Ovary (tissue), 9 donors: ENCODE results near the gene PPP6R2. TPM values are rescaled to one million over a fixed set of nuclear protein-coding genes. Genes with fewer than 3 reads are reported as not detected.

Experiments
- DNase-seq, 5 donors: peaks; one replicate each; pipeline ENCODE4 v3.0.0-alpha.2; 2019 to 2020
- H3K27ac ChIP-seq, 2 donors: fragments of 200-600 bp; one replicate each; pipeline versions ENCODE4 v1.5.1 to v1.8.0; 2019 to 2022
- H3K27me3 ChIP-seq: fragments of 200-600 bp; one replicate; pipeline ENCODE4 v1.8.0; 2022
- H3K36me3 ChIP-seq: fragments of 200-600 bp; sonication (generic); one replicate; pipeline ENCODE4 v1.5.1; 2019
- H3K4me1 ChIP-seq: one replicate; pipeline ENCODE4 v1.8.1; 2013; ENCODE audit warnings: mild to moderate bottlenecking, moderate library complexity; ENCODE audit not compliant: insufficient read depth
- H3K4me3 ChIP-seq: fragments of 200-600 bp; sonication (generic); one replicate; pipeline ENCODE4 v1.5.1; 2017
- H3K9me3 ChIP-seq, 2 donors: fragments of 200-600 bp in 1 of 2; sonication (generic) in 1 of 2; one replicate each; pipeline versions ENCODE4 v1.5.1 to v1.8.1; 2013 to 2019; ENCODE audit warnings: mild to moderate bottlenecking in 1 of 2, moderate library complexity in 1 of 2
- CTCF ChIP-seq, 3 donors: fragments of 450-650 bp in 2 of 3; fragments of 200-600 bp in 1 of 3; IDR thresholded peaks; one replicate each; pipeline versions ENCODE4 v1.5.1 to v1.8.0; 2016 to 2022; ENCODE audit warnings: antibody characterized with exemption in 3 of 3, mild to moderate bottlenecking in 1 of 3
- EP300 ChIP-seq: sonication (generic); formaldehyde crosslinking; IDR thresholded peaks from one replicate; pipeline ENCODE4 v1.6.1; 2017; ENCODE audit warnings: antibody characterized with exemption
- POLR2A ChIP-seq: fragments of 450-650 bp; IDR thresholded peaks from one replicate; pipeline ENCODE4 v1.6.1; 2017; ENCODE audit warnings: antibody characterized with exemption, mild to moderate bottlenecking, moderate library complexity
- WGBS, 3 donors: extraction: QIAGEN DNeasy Blood & Tissue Kit in 1 of 3; methylation state at CpG; one replicate each; pipeline versions ENCODE4 v1.1.5 to v1.1.7; 2013 to 2017; 5-methylcytosine and 5-hydroxymethylcytosine counted together
- intact Hi-C, 4 donors: fragments of 100-400 bp; cut with DNase I; formaldehyde crosslinking; loops; one replicate each; pipeline versions ENCODE4 v1.11.0 to v1.15.1; 2022 to 2023
- polyA plus RNA-seq, 2 donors: library from polyadenylated mRNA; stranded (reverse); fragments of 200-250 nt in 1 of 2; fragments of 350-450 nt in 1 of 2; fragmentation: Illumina TruSeq in 1 of 2; extraction: RNeasy Lipid Tissue Mini Kit (QIAGEN cat#74804) in 1 of 2; gene quantifications; one replicate each; pipeline ENCODE4 v1.2.3, GENCODE V29; 2013 to 2014
- total RNA-seq, 7 donors: library from RNA; depleted of rRNA in 2 of 7; stranded (reverse); fragments of >200 nt in 2 of 7; fragmentation: NEBNext Ultra II Directional in 3 of 7; extraction: Animal tissue kit (Norgen Biotek cat#: 25700) in 3 of 7; gene quantifications; one replicate each; pipeline versions ENCODE4 v1.1.0 to v1.2.4, GENCODE V29; 2016 to 2023
- donor health status: DM: no; HTN: no; CAD: no; lungs with moderate emphysema.
- donor health status: DM: no; HTN: no; CAD: no.
- donor health status: Bipolar disorder and iron deficiency.
- donor health status: DM: yes; HTN: yes; CAD: no.
- donor health status: DM: no; HTN: no; CAD: no.
- donor health status: DM: yes; HTN: yes; CAD: no.

PPP6R2 gene
- total and polyA plus RNA-seq, 9 donors = 8.2 to 52.9 (median 35.1) TPM

- Histone ChIP-seq H3K36me3 (no peaks in the 10 kb centered on the region), H3K27me3 (no peaks in the 10 kb centered on the region), H3K4me3 (peak overlapping the region; percentile 25), H3K9me3 (no peaks in the 10 kb centered on the region), H3K27ac (peak overlapping the region in 1 of 2 donors; percentile 65), H3K4me1 (peaks cover 73% of the 10 kb centered on the region)
- peak in 1 of 5 donors; percentile 43 for DNase-seq
- 70 to 75% (median 74%) methylated on average over 14 of the region's 14 CpGs for WGBS, 3 donors
- TF ChIP-seq CTCF (IDR thresholded peaks at IDR 0.05) (no peak), POLR2A (no peak), EP300 (no peak)
- intact Hi-C loops = no loop called here
Measured at GRCh38 chr22:50300620-50301257, 42.4 kb upstream of the PPP6R2 start.

GRCh38 chr22:50301581-50301991 is 41.5 kb upstream of the PPP6R2 start:
- H3K27me3 ChIP-seq = no peaks in the 10 kb centered on the region
- no peaks in the 10 kb centered on the region for H3K9me3 ChIP-seq
- TF ChIP-seq POLR2A (no peak), EP300 (no peak), CTCF (IDR thresholded peaks at IDR 0.05) (no peak)
- no peaks in the 10 kb centered on the region for H3K36me3 ChIP-seq
- DNase-seq = peak in 2 of 5 donors; percentile 70 to 74
- H3K4me3 ChIP-seq = peak overlapping the region; percentile 11
- WGBS, 3 donors = 36 to 49% (median 38%) methylated on average over 16 to 17 of the region's 17 CpGs
- peak overlapping the region; percentile 37 to 91 for H3K27ac ChIP-seq
- intact Hi-C loops = no loop called here
- H3K4me1 ChIP-seq = peaks cover 72% of the 10 kb centered on the region

GRCh38 chr22:50302041-50302541 is 41.0 kb upstream of the PPP6R2 start:
- no peak for TF ChIP-seq EP300
- TF ChIP-seq POLR2A = no peak
- TF ChIP-seq CTCF (IDR thresholded peaks at IDR 0.05) = no peak
- 32 to 44% (median 34%) methylated on average over 8 to 9 of the region's 9 CpGs for WGBS, 3 donors
- H3K4me3 ChIP-seq = no peak overlapping the region
- H3K27me3 ChIP-seq = no peaks in the 10 kb centered on the region
- no peaks in the 10 kb centered on the region for H3K9me3 ChIP-seq
- DNase-seq = peak in 1 of 5 donors; percentile 59
- no peaks in the 10 kb centered on the region for H3K36me3 ChIP-seq
- H3K4me1 ChIP-seq = peaks cover 67% of the 10 kb centered on the region
- H3K27ac ChIP-seq = peak overlapping the region; percentile 37 to 91
- intact Hi-C loops = no loop called here

GRCh38 chr22:50302564-50302963 is 40.6 kb upstream of the PPP6R2 start:
- Histone ChIP-seq H3K27me3 (no peaks in the 10 kb centered on the region), H3K9me3 (no peaks in the 10 kb centered on the region), H3K4me1 (peaks cover 63% of the 10 kb centered on the region), H3K36me3 (no peaks in the 10 kb centered on the region), H3K4me3 (no peak overlapping the region), H3K27ac (peak overlapping the region; percentile 37 to 91)
- peak in 1 of 5 donors; percentile 56 for DNase-seq
- 26 to 41% (median 38%) methylated on average over 3 to 5 of the region's 5 CpGs for WGBS, 3 donors
- no peak for TF ChIP-seq EP300
- no peak for TF ChIP-seq CTCF (IDR thresholded peaks at IDR 0.05)
- TF ChIP-seq POLR2A = no peak
- intact Hi-C loops = no loop called here
